GM12873 (cell line): ENCODE data around the gene MCFD2.

Source experiments
- CTCF ChIP-seq: IDR thresholded peaks from 2 replicates; pipeline ENCODE4 v1.5.1; 2012; ENCODE audit warnings: low read depth, mild to moderate bottlenecking, moderate library complexity, low read length, control low read depth; ENCODE audit not compliant: insufficient read depth; ENCODE audit errors: missing control alignments

MCFD2 gene

GRCh38 chr2:46865181-46865970 lies 50.2 kb downstream of the MCFD2 start:
- TF ChIP-seq CTCF: no peak

GRCh38 chr2:46863882-46864281 lies 51.7 kb downstream of the MCFD2 start:
- no peak for TF ChIP-seq CTCF

GRCh38 chr2:46862514-46862913 lies 53.1 kb downstream of the MCFD2 start:
- no peak for TF ChIP-seq CTCF

- TF ChIP-seq CTCF: no peak
These were observed 53.7 kb downstream of the MCFD2 start for GRCh38 chr2:46861916-46862315.

- TF ChIP-seq CTCF: no peak
These were observed 56.1 kb downstream of the MCFD2 start for GRCh38 chr2:46859482-46859881.

GRCh38 chr2:46858702-46859090 lies 56.9 kb downstream of the MCFD2 start:
- no peak for TF ChIP-seq CTCF

- no peak for TF ChIP-seq CTCF
These were observed 57.5 kb downstream of the MCFD2 start for GRCh38 chr2:46857871-46858701.
